CD4-positive, alpha-beta T cell treated with Interleukin-6 for 4 hours (primary cell): ENCODE measurements around the gene COL5A2.

Experiments
- DNase-seq: peaks from one replicate; pipeline ENCODE4 v3.0.0-alpha.2; 2020; ENCODE audit warnings: mixed read lengths

Gene COL5A2

DNA sequence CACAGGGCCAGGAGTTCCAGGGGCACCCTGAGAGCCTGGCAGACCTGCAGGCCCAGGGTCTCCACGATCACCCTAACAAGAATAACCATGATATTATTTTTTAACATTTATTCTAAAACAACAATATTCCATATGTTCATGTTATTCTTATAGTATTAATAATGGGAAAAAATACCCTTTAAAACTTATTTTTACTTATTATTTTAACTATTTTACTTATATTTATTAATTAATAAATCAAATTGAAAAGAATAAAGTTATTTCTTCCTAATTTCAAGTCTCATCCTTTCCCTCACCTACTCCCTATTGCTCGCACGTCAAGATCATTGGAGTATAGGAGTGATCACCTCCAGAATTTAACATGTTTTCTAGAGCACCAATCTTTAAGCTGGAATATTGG is 133.7 kb downstream of the COL5A2 start:
- DNase-seq: no peak

DNA sequence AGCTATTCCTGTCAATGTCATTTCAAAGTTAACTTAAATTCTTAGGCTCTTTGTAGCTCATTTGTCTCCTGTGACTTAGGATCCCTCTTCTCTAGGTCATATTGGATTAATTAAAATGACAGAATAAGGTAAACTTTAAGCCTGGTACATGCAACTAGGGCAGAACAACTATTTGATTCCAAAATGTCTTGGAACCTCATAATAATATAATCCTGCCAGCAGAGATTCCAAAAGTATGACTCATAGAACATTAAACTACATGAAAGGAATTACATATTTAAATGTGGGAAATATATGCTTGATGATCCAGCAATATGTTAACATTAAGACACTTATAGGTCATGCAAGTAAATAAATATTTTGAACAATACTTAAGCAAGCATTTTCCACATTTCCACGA is 142.0 kb downstream of the COL5A2 start:
- DNase-seq: no peak

DNA sequence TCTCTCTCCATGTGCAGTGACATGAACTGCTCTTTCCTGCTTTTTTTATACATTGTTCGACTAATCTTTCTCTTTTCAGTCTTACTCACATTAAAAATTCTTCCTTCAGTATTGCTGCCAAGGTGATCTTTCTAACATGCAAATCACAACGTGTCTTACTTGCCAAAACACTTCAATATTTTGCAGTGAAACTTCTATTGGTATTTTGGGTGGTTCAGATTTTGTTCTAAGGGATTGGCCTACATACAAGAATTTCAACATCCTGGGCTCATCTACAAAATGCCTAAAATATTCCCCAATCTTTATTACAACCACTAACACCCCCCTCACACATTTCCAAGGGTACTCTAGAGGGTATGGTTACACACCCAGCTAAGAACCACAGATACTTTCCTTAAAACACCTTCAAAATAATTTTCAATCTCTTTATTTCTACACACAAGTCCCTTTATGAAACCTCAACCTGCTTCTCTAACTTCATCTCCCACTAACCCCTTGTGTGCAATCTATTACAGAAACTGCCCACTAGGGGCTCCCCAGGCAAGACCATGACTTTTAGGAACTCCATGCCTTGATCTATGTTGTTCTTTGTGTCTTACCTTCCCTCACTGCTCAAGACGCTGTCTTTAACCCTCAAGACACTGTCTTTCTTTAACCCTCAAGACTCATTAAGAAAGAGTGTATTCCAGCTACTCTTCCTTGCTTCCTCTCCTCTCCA is 154.5 kb downstream of the COL5A2 start:
- no peak for DNase-seq

DNA sequence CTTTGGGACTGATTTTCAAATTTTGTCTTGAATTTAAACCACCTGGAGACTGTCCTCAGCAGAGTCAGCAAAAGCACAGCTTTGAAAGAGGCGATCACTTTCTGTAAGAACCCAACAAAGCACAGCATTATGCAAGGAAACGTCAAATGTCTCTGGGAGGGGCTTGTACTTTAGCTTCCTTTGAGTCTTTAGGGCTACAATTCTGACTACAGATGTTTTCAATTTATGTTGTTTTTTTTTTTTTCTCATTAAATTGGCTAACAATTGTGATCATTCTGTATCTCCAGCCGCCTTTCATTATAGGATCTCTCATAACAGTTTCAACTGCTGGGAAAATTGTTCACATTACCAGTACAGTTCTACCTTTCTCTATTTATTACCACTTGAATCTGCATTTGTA is 157.1 kb downstream of the COL5A2 start:
- DNase-seq: no peak

DNA sequence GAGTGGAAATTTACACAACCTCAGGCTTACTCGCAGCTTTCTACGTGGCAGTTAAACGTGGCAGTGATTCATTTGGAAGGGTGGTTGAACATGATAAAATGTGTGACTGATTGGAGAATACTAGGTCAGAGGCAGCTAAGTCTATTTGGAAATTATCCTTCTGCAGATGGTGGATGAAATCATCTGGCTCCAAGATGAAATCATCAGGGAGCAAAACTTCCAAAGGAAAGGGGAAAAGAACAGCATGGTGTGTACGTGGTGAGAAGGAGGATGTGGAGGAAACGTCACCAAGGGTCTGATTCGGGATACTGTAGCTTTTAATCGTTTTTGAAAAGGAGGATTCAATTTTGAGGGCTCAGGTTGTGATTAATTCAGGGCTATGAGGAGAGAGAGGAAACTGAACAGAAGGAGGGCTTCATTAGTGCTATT is 157.5 kb downstream of the COL5A2 start:
- DNase-seq: no peak

DNA sequence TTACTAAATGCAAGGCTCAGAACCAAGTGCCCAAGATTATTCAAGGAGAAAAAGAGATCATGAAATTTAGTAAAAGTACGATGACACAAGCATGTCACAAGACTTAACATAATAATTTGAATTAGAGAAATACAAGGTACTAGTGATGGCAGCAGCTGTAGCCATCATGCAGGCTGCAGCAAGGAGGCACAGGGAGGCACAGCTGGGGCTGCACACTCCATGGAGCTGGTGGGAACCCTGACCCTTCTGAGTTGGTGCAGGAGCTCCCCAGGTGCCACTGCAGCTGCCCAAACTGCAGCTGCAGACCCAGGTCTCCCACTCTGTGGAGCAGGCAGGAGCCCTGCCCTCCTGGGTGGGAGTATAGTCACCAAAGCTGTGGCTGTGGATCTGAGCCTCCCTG is 159.4 kb downstream of the COL5A2 start:
- no peak for DNase-seq

DNA sequence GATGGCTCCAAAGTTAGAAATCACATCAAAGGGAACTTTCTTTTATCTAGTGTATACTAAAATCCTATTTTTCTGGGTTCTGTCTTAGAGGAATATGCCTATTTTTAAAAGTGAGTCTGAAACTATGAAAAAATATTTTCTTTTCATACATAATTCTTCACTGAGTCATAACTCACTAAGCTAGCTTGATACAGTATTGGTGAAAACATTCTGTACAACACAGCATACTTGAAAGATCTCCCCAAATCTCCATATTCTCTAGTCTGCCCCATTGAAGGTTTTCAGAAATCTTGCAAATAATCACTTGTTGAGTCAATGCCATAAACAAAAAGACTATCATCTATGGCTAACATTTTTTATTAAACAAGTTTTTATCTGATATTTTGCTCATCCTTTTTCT is 160.9 kb downstream of the COL5A2 start:
- no peak for DNase-seq

DNA sequence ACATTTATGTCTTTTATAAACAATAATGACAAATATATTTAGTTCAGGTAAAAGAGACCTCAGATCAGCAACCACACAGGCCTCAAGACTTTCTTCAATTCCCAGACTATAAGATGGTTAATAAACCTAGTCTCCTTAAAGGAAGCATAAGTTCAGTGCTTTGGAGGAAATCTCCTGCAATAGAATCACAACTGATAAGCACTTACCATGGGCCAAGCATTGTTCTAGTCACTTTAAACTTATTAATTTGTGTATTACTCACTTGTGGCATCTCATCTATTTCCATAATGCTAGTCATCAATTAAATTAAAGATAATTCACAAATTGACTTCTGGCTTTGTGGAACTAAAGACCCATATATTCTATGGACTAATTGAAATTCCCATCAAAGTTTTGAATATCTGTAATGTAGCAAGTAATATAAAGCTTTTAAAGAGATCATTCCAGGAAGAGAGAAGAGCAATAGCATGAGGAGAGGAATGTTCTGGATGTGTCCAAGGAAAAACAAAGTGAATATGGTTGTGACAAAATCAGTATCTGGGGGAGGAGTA is 163.2 kb downstream of the COL5A2 start:
- DNase-seq: no peak

DNA sequence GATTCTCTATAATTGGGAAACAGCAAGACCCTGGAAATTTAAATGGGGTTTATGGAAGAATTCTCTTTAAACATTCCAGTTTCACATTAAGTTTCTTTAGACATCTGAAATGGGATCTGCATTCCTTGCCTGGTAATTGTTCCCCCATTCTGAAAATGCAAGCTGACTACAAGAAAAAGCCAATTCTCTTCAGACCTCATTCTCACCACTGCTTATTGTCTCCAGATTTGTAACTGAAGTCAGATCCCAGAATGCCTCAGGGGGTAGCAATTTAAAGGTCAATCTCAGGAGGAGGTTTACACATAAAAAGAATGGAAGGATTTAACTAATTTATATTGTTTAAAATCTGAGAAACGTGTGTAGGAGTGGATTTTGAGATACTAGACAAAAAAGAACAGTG is 164.2 kb downstream of the COL5A2 start:
- no peak for DNase-seq

DNA sequence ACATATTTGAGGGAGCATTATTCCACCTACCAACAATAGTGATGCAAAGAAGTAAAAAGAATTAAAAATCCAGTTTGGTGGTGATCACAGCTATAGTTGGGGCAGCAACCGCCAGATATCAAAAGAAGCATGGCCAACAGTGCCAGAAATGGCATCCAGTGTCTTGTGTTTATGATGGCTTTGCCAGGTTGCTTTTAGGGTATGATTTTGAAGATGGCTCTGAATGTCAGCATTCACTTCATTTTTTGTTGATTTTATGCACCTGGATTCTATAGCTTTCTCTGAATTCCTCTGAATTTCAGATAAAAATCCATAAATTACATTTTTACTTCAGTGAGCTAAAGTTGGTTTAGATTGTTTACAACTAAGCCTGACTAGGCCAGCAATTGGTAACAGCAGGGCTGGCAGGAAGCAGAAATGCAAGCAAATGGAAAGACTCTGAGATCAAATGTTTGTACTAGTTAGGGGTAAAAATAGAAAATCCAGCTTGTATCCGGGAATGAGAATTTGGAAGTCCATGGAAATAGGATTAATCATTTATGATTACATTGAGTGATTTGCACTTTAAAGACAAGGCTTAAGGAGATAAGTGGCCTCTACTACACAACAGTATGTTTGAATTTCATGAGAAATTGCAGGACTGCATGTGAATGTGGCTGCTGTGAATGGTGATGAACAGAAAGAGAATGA is 165.0 kb downstream of the COL5A2 start:
- no peak for DNase-seq

DNA sequence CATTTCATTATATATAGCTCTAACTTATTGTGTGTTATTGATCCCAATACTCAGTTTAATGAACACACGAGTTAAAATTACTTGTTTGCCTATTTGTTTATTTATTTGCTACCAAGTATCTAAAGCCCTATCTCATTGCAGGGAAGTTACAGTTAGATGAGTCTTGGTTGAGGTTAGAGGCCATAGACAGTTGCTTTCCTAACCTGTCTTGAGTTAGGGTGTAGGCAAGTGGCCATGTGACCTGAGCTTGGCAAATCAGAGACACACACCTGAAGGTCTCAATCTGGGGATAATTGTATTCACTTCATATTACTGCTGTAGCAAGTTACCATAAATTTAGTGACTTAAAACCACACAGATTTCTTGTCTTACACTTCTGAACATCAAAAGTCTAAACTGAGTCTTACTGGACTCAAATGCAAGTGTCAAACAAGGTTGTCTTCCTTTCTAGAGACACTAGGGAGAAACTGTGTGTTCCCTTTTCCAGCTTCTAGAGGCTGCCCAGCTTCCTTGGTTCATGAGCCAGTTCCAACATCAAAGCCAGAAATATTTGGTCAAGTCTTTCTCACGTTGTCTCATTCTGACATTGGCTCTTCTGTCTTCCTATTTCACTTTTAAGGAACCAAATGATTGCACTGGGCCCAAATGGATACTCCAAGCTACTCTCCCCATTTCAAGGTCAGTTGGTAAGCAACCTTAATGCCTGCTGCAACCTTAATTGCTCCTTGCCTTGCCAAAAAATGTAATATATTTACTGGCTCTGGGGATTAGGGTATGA is 165.7 kb downstream of the COL5A2 start:
- no peak for DNase-seq

DNA sequence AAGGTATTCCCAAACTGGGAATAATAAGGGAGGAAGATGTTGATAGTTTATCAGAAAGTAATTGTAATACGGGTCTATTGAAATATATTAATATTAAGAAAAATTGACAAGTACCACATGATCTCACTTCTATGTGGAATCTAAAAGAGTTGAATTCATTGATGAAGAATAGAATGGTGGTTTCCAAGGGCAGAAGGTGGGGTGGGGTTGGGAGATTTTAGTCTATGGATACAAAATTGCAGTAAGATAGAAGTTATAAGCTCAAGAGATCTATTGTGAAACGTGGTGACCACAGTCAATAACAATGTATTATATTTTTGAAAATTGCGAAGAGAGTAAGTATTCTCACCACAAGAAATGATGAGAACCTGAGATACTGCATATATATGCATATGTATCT is 166.5 kb downstream of the COL5A2 start:
- no peak for DNase-seq

DNA sequence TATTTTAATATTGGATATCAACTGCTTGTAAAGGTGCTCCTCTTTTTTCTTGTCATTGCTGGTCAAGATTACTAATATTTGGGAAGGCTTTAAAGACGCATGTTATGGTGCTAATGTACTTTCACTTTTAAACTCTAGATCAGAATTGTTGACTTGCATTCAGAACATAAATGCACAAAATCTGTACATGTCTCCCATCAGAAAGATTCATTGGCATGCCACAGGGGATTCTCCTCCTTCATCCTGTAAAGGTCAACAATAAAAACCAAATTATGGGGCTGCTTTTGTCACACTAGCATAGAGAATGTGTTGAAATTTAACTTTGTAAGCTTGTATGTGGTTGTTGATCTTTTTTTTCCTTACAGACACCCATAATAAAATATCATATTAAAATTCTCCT is 167.2 kb downstream of the COL5A2 start:
- DNase-seq: no peak

DNA sequence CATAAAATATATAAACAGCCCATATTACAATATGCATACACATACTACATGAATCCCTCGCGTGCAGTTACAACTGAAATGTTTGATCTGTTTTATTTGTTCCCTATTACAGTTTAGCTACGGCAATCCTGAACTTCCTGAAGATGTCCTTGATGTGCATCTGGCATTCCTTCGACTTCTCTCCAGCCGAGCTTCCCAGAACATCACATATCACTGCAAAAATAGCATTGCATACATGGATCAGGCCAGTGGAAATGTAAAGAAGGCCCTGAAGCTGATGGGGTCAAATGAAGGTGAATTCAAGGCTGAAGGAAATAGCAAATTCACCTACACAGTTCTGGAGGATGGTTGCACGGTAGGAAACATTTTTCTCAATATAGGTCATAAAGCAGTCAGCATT is 169.0 kb downstream of the COL5A2 start:
- DNase-seq: no peak

DNA sequence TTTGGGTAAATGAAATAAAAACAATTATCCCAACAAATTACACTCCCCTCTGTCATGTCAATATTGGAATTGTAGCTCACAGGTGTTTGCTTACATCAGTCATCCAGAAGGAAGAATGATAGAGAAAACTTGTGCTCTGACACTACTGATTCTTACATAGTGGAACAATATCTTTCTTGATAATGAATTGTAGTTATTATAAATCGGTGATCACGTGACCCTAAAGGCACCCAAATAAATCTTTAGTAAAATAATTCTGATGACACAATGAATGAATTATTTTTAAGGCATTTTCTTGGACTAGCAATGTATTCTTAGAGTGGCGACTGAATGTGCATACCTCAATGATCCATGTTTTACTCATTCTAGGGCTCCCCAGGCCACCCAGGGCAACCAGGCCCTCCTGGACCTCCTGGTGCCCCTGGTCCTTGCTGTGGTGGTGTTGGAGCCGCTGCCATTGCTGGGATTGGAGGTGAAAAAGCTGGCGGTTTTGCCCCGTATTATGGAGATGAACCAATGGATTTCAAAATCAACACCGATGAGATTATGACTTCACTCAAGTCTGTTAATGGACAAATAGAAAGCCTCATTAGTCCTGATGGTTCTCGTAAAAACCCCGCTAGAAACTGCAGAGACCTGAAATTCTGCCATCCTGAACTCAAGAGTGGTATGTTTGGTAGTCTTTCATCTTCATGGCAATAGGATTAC is 170.9 kb downstream of the COL5A2 start:
- DNase-seq: no peak

DNA sequence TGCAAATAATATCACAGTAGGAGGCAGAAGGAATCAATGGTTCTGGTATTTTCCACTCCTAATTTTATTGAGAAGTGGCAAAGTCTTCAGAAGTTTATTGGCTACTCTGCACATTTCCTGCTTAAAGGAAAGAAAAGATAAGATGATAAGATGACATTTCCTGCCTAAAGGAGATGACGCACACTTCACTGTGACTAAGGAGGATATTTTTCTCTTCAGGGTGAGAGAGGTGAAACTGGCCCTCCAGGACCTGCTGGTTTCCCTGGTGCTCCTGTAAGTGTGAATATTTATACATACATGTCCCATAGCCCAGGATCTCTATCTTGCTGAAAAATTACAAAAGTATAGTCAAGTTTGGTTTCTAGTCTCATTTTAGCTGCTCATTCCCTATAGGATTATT is 177.5 kb downstream of the COL5A2 start:
- DNase-seq: no peak

DNA sequence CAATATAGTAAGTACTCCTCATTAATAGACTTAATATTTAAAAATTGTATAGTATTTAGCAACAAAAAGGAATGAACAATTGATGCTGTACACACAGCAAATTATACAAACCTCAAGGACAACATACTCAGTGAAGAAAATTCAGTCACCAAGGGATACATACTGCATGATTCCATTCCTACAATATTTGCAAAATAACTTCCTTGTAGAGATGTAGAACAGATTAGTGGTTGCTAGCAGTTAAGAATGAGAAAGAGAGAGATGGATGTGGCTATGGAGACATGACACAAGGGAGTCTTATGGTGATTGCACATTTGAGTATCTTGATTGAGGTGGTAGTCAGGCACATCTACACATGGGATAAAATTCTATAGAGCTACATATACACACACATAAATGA is 179.3 kb downstream of the COL5A2 start:
- no peak for DNase-seq

DNA sequence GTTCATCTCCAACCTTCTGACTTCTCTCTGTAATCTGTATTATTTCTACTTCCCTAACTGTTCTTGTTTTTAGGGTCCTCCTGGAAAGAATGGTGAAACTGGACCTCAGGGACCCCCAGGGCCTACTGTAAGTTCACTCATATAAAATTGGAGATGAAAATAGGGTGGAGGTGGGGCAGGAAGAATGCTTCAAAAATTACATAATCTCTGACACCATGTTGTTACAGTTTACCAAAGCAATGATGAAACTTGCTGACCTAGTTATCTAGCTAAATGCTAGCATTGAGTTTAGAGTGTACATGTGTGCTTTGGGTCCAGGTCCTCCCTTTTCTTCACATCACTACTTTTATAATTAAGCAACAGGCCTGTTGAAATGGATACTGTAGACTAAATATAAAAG is 182.3 kb downstream of the COL5A2 start:
- DNase-seq: no peak

DNA sequence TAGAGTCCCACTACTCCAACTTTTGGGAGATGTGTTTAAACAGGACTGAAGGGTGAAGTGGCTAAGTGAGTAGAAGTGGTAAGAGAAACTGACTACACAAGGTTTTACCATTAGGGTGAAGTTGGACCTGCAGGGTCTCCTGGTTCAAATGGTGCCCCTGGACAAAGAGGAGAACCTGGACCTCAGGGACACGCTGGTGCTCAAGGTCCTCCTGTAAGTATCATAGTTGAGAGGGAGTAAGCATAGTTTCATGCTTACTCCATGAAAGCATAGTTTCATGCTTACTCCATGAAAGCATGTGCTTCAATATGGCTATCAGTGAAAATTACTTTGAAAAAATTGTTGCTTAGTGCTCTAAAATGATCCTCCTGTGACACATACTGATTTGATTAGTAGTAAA is 186.3 kb downstream of the COL5A2 start:
- no peak for DNase-seq

DNA sequence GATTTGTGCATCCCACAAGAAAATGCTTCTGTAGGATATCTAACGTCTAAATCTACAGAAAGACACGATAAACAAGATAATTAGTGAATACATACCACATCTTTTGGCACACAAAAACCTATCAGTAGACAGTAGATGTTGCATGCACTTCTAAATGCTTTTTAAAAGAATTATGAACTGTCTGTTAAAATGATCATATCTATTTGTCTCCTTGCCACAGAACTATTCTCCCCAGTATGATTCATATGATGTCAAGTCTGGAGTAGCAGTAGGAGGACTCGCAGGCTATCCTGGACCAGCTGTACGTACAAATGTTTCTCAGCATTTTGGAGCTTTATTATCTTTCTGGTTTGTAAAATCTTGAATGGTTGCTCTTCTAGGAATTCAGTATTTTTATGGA is 192.7 kb downstream of the COL5A2 start:
- DNase-seq: no peak

DNA sequence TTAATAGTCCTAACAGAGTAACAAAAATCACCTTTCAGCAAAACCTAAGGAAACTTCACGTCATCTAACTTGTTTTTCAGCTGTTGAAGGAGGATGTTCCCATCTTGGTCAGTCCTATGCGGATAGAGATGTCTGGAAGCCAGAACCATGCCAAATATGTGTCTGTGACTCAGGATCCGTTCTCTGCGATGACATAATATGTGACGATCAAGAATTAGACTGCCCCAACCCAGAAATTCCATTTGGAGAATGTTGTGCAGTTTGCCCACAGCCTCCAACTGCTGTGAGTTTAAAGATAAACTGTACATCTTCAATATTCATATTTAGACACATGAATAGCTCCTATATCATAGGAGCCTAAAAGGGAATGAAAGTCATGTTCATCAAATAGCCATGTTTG is 194.9 kb downstream of the COL5A2 start:
- no peak for DNase-seq

DNA sequence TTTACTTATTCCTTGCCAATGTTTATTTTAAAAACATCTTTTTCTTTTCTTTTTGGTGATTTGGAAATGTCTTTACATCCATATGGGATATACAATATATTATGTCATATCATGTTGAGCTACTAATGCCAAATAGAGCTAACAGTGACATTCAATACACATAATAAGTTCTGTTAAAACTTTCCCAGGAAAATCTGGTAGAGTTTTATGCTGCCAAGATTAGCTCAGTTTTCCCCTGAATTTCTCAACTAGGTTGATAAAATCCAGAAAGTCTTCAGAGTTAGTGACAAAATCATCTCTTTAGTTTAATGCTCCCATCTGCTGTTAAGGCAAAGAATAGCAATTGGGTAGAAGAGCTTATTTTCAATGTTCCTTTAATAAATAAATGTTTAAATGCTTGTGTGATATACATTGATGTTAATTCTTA is 195.5 kb downstream of the COL5A2 start:
- no peak for DNase-seq

DNA sequence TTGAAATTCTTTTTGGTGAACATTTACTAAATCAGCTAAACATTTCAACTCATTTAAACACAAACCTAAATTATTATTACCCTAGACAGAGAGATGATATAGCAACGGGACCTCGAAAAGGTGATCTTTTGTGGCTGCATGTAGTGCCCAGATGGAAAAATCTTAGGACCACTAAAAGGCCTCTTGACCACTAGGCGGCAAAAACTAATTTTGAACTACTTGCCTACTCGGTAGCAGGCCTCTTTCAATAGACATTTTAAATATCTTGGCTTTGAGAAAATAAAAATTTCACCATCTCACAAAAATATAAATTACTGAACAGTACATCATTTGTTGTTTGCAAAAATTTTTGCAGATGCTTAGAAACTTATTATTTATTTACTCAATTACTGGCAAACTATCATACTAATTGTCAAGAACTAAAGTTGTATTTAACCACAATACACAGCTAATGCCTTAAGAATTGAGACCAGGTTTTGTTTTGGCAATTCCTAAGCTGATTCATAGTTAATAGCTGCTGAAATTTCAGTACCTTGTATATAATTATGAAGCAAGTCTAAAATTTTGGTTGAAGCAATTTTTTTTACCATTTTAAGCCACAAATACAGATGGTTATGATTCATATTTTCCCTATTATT is 196.0 kb downstream of the COL5A2 start:
- DNase-seq: no peak
